ENCODE measurements around the gene PTPRD.
"Not testable (repeated sequence)": the region's sequence is repeated elsewhere in the genome, so short reads cannot be mapped to it uniquely, and the experiment has no call there.

PTPRD gene

DNA sequence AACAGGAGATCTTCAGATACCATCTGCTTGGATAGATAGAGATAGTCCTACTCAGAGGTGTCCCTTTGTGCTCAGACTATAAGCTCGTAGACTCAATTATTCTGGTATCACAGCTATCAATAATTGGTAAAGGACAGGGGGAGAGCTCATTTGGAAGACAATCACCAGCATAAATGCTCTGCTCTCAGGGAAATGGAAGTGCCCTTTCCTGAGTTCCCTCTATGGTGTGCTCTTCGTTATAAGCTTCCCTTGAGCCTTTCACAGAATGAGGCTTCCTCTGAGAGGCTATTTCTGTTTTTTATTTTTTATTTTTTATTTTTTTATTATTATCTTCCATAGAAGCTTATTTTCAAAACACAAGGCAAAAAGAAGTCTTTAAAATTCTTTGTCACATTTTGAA lies 1657.5 kb downstream of the PTPRD start:
- no peak for DNase-seq (ENCODE audit: low read depth)
- no peak overlapping the region for H3K4me3 ChIP-seq (ENCODE audit: control insufficient read depth, low read depth, low read length)
- TF ChIP-seq, protein P1, sequence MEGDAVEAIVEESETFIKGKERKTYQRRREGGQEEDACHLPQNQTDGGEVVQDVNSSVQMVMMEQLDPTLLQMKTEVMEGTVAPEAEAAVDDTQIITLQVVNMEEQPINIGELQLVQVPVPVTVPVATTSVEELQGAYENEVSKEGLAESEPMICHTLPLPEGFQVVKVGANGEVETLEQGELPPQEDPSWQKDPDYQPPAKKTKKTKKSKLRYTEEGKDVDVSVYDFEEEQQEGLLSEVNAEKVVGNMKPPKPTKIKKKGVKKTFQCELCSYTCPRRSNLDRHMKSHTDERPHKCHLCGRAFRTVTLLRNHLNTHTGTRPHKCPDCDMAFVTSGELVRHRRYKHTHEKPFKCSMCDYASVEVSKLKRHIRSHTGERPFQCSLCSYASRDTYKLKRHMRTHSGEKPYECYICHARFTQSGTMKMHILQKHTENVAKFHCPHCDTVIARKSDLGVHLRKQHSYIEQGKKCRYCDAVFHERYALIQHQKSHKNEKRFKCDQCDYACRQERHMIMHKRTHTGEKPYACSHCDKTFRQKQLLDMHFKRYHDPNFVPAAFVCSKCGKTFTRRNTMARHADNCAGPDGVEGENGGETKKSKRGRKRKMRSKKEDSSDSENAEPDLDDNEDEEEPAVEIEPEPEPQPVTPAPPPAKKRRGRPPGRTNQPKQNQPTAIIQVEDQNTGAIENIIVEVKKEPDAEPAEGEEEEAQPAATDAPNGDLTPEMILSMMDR (IDR thresholded peaks at IDR 0.05; ENCODE audit: control insufficient read depth, insufficient read depth, low read depth, low read length, missing control alignments): no peak

DNA sequence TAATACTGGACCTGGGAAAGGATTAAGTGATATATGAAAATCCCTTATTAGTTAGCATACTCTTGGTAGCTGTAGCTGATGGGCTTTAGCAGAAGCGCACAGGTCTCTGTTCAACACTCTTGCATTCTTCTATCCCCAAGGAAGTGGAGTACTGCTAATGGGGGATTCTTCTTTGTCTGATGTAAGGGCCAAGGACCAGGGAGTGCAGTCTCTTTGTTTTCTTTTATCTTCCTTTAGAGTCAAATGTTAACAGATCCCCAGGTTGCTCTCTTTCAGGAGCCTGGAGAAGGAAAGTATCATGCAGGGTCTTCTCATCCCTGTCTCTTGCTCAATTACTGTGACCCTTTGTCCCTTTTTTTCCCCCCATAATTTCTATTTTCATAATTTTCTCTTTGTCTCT lies 1666.3 kb downstream of the PTPRD start:
- no peak for DNase-seq (ENCODE audit: low read depth)
- TF ChIP-seq, protein P1 (IDR thresholded peaks at IDR 0.05; ENCODE audit: control insufficient read depth, insufficient read depth, low read depth, low read length, missing control alignments): no peak
- no peak overlapping the region for H3K4me3 ChIP-seq (ENCODE audit: control insufficient read depth, low read depth, low read length)

DNA sequence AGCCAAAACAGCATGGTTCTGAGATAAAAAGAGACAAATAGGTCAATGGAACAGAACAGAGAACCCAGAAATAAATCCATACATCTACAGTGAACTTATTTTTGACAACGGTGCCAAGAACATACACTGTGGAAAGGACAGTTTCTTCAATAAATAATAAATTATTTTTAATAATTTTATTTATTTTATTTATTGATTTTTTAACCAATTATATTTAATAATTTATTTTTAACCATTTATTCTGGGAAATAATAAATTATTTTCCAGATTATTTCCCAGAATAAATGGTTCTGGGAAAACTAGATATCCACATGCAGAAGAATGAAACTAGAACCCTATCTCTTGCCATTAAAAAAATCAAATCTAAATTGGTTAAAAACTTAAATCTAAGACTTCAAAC lies 1669.4 kb downstream of the PTPRD start:
- TF ChIP-seq, protein P1 (IDR thresholded peaks at IDR 0.05; ENCODE audit: control insufficient read depth, insufficient read depth, low read depth, low read length, missing control alignments): no peak
- no peak for DNase-seq (ENCODE audit: low read depth)
- no peak overlapping the region for H3K4me3 ChIP-seq (ENCODE audit: control insufficient read depth, low read depth, low read length)

DNA sequence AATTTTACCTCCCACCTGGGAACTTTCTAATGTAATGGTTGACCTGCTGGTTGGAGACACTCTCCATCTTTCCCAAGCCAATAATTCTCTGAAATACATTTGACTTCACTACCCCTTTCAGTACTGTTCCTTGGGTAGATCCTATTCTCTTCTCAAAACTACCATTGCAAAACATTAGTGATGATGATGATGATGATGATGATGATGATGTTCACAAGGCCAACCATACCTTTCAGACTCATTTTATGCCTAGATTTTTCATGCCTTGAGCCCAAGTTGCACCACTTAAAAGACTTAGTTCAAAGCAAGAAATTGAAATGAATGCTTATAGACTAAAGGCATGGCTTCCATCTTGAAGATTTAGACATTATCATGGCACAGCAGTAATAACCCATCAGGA lies 1672.2 kb downstream of the PTPRD start:
- no peak for DNase-seq (ENCODE audit: low read depth)
- no peak overlapping the region for H3K4me3 ChIP-seq (ENCODE audit: control insufficient read depth, low read depth, low read length)
- TF ChIP-seq, protein P1 (IDR thresholded peaks at IDR 0.05; ENCODE audit: control insufficient read depth, insufficient read depth, low read depth, low read length, missing control alignments): no peak

DNA sequence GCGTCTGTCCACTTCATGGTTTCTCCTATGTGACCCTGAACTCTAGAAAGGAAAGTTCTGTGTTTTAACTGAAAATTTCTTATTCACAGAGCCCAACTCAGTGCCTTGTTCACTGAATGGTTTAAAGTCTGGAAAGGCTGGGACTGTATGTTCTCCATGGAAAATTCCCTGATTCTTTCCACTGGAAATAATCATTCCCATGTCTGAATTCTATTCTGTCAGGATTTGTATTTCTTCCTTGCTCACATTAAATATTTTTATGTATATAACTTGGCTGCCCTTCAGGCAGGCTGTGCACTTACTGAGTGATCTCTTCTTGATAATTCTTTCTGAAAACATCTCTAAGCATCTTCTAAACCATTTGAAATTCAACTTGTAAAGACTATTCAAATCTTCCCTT lies 1686.3 kb downstream of the PTPRD start:
- DNase-seq (ENCODE audit: low read depth): no peak
- H3K4me3 ChIP-seq (ENCODE audit: control insufficient read depth, low read depth, low read length): no peak overlapping the region
- TF ChIP-seq, protein P1 (IDR thresholded peaks at IDR 0.05; ENCODE audit: control insufficient read depth, insufficient read depth, low read depth, low read length, missing control alignments): no peak

DNA sequence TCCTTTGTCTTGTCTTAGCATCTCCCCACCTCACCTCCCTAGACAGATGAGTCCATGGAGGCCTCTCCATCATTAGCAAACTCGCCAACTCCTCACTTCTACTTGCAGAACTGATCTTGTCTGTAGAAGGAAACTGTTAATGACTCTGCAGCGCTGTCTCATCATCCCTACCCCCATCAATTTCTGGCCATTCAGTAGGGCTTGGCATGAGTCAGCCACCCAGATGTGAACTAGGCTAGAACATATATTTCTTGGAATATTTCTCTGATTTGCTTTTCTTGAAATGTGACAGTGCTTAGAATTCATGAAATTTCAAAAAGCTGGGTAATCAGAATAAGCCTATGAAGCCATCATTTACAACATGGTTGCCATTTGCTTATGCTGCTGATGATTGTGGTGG lies 1688.2 kb downstream of the PTPRD start:
- TF ChIP-seq, protein P1 (IDR thresholded peaks at IDR 0.05; ENCODE audit: control insufficient read depth, insufficient read depth, low read depth, low read length, missing control alignments): no peak
- H3K4me3 ChIP-seq (ENCODE audit: control insufficient read depth, low read depth, low read length): no peak overlapping the region
- no peak for DNase-seq (ENCODE audit: low read depth)

DNA sequence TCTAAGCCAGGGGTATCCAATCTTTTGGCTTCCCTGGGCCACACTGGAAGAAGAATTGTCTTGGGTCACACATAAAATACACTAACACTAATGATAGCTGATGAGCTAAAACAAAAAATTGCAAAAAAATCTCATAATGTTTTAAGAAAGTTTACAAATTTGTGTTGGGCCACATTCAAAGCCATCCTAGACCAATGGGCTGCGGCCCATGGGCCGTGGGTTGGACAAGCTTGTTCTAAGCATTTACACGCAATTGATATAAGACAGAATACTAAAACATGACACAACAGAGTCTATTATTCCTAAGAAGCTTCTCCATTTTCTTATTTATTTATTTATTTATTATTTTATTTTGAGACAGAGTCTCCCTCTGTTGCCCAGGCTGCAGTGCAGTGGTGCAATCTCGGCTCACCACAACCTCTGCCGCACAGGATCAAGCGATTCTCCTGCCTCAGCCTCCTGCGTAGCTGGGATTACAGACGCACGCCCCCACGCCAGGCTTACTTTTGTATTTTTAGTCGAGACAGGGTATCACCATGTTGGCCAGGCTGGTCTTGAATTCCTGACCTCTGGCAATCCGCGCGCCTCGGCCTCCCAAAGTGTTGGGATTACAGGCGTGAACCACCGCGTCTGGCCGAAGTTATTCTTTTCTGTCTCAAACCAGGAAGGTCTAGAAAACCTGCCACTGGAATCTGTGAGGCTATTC lies 1692.2 kb downstream of the PTPRD start:
- DNase-seq (ENCODE audit: low read depth); H3K4me3 ChIP-seq (ENCODE audit: control insufficient read depth, low read depth, low read length): not testable (repeated sequence)
